Stimulated activated CD8-positive, alpha-beta memory T cell treated with anti-CD3 and anti-CD28 coated beads, Interleukin-15, amount 100 ng/mL, for 48 hours (primary cell): ENCODE data around the gene FGFBP3.

Experiments used
- DNase-seq, 2 donors: peaks; one replicate each; pipeline ENCODE4 v3.0.0-alpha.2; 2020; ENCODE audit warnings: low read depth in 2 of 2

The FGFBP3 gene

GRCh38 chr10:91856637-91857036, 52.6 kb downstream of the FGFBP3 start:
- DNase-seq = no peak
